Activated B cell treated with CpG ODN at 0.5 μM for 24 hours (primary cell): Measurements from ENCODE around the gene CNTNAP2. TPM values are rescaled to one million over a fixed set of nuclear protein-coding genes. Genes with fewer than 3 reads are reported as not detected.
"Not testable (repeated sequence)": the region's sequence is repeated elsewhere in the genome, so short reads cannot be mapped to it uniquely, and the experiment has no call there.

Experiments
- ATAC-seq: fragments of 200-7000 bp; cut with Tn5 transposase; one replicate; pipeline ENCODE4 v1.10.0; 2021; ENCODE audit warnings: low read depth, mild to moderate bottlenecking, moderate library complexity
- CTCF ChIA-PET: fragments of 350-600 bp; sonication (Branson Sonifier 250); formaldehyde crosslinking; loops from one replicate; lab custom pipeline; 2021; ENCODE audit warnings: antibody characterized with exemption; lab: Charles Lee
- POLR2A ChIA-PET: fragments of 350-600 bp; sonication (Branson Sonifier 250); formaldehyde crosslinking; loops from one replicate; lab custom pipeline; 2021; ENCODE audit warnings: antibody characterized with exemption; lab: Charles Lee
- DNase-seq: peaks from one replicate; pipeline ENCODE4 v3.0.0; 2022
- H3K27ac Mint-ChIP-seq: one replicate; pipeline ENCODE4 v1.8.0; 2020; ENCODE audit warnings: mixed read lengths
- H3K27me3 Mint-ChIP-seq: one replicate; pipeline ENCODE4 v1.8.0; 2021; ENCODE audit warnings: mixed read lengths
- H3K36me3 Mint-ChIP-seq: one replicate; pipeline ENCODE4 v1.8.0; 2021; ENCODE audit warnings: low read depth, mixed read lengths
- H3K4me1 Mint-ChIP-seq: one replicate; pipeline ENCODE4 v1.8.0; 2021; ENCODE audit warnings: mixed read lengths
- H3K4me3 Mint-ChIP-seq: one replicate; pipeline ENCODE4 v1.8.0; 2020; ENCODE audit warnings: mild to moderate bottlenecking, mixed read lengths
- H3K9me3 Mint-ChIP-seq: one replicate; pipeline ENCODE4 v1.8.0; 2020; ENCODE audit warnings: mixed read lengths
- intact Hi-C: fragments of 100-400 bp; cut with micrococcal nuclease; formaldehyde crosslinking; loops from one replicate; pipeline ENCODE4 v1.15.1; 2024
- total RNA-seq: library from RNA; stranded (reverse); gene quantifications from 2 replicates; pipeline ENCODE4 v1.2.3, GENCODE V29; 2022
- TF ChIP-seq, protein P1 (sequence below): fragments of 200-600 bp; IDR thresholded peaks from one replicate; pipeline ENCODE4 v1.8.0; 2022; ENCODE audit warnings: antibody characterized with exemption, mild to moderate bottlenecking

CNTNAP2 gene
- total RNA-seq, 1 donor from 2014 or later = 0.84 TPM

DNA sequence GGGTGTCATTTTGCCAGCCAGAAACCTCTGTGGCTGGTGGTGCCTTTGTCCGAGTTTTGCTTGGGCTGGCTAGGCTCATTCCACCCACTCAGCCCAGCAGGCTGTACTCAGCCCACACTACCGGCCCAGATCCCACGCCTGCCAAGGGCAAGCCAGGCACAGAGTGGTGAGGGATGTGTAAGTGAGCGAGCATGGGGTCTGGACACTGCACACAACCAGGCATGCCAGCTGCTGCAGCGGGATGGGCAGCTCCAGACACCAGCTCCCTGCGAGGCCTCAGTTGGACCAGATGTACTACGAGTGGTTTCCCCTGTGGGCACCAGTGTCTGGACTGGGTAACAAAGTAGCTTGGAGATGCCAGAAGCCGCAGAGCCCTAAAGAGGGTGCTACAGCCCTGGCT lies 2339.8 kb downstream of the CNTNAP2 start:
- ChIA-PET CTCF (no interaction called here), POLR2A (no interaction called here)
- no peaks in the 10 kb centered on the region for H3K9me3 Mint-ChIP-seq
- H3K27me3 Mint-ChIP-seq = no peaks in the 10 kb centered on the region
- TF ChIP-seq, protein P1, sequence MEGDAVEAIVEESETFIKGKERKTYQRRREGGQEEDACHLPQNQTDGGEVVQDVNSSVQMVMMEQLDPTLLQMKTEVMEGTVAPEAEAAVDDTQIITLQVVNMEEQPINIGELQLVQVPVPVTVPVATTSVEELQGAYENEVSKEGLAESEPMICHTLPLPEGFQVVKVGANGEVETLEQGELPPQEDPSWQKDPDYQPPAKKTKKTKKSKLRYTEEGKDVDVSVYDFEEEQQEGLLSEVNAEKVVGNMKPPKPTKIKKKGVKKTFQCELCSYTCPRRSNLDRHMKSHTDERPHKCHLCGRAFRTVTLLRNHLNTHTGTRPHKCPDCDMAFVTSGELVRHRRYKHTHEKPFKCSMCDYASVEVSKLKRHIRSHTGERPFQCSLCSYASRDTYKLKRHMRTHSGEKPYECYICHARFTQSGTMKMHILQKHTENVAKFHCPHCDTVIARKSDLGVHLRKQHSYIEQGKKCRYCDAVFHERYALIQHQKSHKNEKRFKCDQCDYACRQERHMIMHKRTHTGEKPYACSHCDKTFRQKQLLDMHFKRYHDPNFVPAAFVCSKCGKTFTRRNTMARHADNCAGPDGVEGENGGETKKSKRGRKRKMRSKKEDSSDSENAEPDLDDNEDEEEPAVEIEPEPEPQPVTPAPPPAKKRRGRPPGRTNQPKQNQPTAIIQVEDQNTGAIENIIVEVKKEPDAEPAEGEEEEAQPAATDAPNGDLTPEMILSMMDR = no peak
- intact Hi-C loops = no loop called here
- H3K36me3 Mint-ChIP-seq = no peaks in the 10 kb centered on the region
- ATAC-seq (no peak), DNase-seq (no peak)
- no peak overlapping the region for H3K4me3 Mint-ChIP-seq
- no peaks in the 10 kb centered on the region for H3K4me1 Mint-ChIP-seq
- no peak overlapping the region for H3K27ac Mint-ChIP-seq

DNA sequence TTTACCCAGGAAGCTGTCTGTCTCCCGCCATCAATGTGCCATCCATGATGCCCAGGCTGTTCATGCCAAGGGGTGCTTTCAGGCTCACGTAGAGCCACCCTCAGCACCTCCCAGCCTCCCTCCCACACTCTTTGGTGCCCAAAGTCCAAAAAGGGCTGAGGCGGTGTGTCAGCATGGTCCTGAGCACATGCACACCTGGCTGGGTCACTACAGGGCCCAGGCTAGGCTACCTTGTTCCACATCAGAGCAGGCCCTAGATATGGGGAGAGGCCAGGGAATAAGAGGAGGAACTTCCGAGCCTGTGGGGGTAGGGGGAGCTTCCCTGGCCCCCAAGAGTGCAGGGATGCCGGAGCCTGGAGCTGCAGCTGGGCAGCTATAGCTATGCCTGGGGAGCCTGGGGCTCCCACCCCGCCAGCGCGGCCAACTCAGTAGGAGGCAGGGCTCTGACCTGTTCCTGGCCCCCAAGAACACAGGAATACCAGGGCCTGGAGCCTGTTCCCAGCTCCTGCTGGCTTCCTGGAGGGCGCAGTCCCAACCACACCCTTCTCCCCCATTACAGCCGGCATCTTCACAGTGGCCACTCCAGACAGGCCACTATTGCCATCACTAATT lies 2340.8 kb downstream of the CNTNAP2 start:
- CTCF ChIA-PET = interaction anchor here (0.6 to 0.9 kb wide), 2 partner anchors 73 to 192 kb away, joined by 3 read pairs; no protein-coding TSS in a partner anchor
- H3K36me3 Mint-ChIP-seq = no peaks in the 10 kb centered on the region
- POLR2A ChIA-PET = no interaction called here
- no peak overlapping the region for H3K4me3 Mint-ChIP-seq
- DNase-seq (no peak), ATAC-seq (no peak)
- no peaks in the 10 kb centered on the region for H3K4me1 Mint-ChIP-seq
- H3K9me3 Mint-ChIP-seq = no peaks in the 10 kb centered on the region
- H3K27me3 Mint-ChIP-seq = no peaks in the 10 kb centered on the region
- H3K27ac Mint-ChIP-seq = no peak overlapping the region
- intact Hi-C loops = no loop called here
- TF ChIP-seq, protein P1 = no peak

DNA sequence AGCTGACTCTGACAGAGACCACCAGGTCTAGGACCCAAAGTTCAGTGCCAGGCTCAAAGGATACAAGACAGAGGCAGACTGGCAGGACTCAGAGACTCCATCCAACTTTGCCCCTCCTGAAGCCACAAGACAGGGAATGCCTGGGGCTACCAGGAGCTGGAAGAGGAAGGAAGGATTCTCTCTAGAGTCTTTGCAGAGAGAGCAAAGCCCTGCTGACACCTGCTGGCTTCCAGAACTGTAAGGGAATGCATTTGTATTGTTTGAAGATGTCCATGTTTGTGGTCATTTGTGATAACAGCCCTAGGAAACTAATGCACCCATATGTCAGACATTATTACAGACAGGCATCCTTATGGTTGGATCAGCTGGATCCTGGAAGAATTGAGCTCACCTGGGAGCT lies 2341.7 kb downstream of the CNTNAP2 start:
- DNase-seq = no peak
- TF ChIP-seq, protein P1 = no peak
- CTCF ChIA-PET = interaction anchor here (0.9 kb wide), 1 partner anchor 193 kb away, joined by 3 read pairs; no protein-coding TSS in a partner anchor
- Mint-ChIP-seq H3K4me3 (no peak overlapping the region), H3K27me3 (no peaks in the 10 kb centered on the region), H3K9me3 (no peaks in the 10 kb centered on the region), H3K4me1 (no peaks in the 10 kb centered on the region), H3K27ac (no peak overlapping the region), H3K36me3 (no peaks in the 10 kb centered on the region)
- intact Hi-C loops = no loop called here
- ATAC-seq = no peak
- POLR2A ChIA-PET = interaction anchor here (1.1 kb wide), 1 partner anchor 18 kb away, joined by 4 read pairs; no protein-coding TSS in a partner anchor

DNA sequence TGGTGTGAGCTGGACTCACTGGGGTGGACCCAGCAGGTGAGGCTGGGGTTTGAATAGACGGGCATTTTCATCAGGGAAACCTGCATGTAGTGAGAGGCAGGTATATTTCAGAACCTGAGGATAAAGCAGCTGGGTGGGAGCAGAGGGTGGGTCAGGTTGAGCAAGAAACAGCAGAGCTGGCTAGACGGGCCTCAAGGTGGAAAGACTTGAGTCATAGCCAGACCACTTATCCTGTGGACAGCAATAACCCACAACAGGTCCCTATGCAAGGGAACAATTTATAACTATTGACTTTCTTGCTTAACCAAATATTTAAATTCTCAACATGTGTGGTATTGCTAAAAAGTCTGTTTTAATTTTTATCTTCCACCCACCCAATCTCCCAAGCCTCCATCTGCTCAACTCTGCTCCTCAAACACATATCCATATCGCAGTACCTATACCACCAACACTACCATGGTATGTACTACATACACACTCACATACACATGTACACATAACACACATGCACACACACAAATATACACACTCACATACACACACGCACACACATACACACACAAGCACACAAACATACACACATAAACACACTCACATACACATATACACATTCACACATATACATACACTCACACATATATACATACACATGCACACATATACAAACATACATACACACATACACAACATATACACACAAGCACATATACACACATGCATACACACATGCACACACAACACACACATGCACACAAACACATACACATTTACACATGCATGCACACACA lies 2345.0 kb downstream of the CNTNAP2 start:
- Mint-ChIP-seq H3K9me3 (no peaks in the 10 kb centered on the region), H3K36me3 (no peaks in the 10 kb centered on the region), H3K4me1 (no peaks in the 10 kb centered on the region), H3K27me3 (no peaks in the 10 kb centered on the region), H3K27ac (no peak overlapping the region), H3K4me3 (no peak overlapping the region)
- TF ChIP-seq, protein P1 = no peak
- ATAC-seq (no peak), DNase-seq (no peak)
- intact Hi-C loops = no loop called here
- CTCF ChIA-PET = no interaction called here
- POLR2A ChIA-PET = no interaction called here

DNA sequence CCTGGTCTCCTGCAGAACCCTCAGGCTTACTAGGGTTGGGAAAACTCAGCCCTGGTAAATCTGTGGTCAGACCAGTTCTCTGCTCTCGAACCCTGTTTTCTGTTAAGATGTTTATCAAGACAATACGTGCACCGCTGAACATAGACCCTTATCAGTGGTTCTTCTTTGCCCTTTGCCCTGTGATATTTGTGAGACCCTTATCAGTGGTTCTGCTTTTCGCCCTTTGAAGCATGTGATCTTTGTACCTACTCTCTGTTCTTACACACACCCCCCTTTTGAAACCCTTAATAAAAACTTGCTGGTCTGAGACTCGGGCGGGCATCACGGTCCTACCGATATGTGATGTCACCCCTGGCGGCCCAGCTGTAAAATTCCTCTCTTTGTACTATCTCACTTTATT lies 2346.2 kb downstream of the CNTNAP2 start:
- CTCF ChIA-PET, POLR2A ChIA-PET, DNase-seq, H3K4me3 Mint-ChIP-seq, H3K4me1 Mint-ChIP-seq, H3K9me3 Mint-ChIP-seq, ATAC-seq, H3K27me3 Mint-ChIP-seq, intact Hi-C loops, H3K36me3 Mint-ChIP-seq, H3K27ac Mint-ChIP-seq: not testable (repeated sequence)
